Suppressor macrophage treated with lipopolysaccharide for 1 hour (primary cell): Measurements from ENCODE around the gene VIPR1.
"Not testable (repeated sequence)": the region's sequence is repeated elsewhere in the genome, so short reads cannot be mapped to it uniquely, and the experiment has no call there.

ENCODE experiments used
- DNase-seq, 3 donors: peaks; one replicate each; pipeline ENCODE4 v3.0.0-alpha.2; 2020 to 2022

The VIPR1 gene

GRCh38 chr3:42537350-42537749 lies 34.9 kb downstream of the VIPR1 start:
- no peak for DNase-seq

- DNase-seq, result peak; percentile 51 to 67 (median 59)
These were observed 37.6 kb downstream of the VIPR1 start for GRCh38 chr3:42539871-42540714.

DNA sequence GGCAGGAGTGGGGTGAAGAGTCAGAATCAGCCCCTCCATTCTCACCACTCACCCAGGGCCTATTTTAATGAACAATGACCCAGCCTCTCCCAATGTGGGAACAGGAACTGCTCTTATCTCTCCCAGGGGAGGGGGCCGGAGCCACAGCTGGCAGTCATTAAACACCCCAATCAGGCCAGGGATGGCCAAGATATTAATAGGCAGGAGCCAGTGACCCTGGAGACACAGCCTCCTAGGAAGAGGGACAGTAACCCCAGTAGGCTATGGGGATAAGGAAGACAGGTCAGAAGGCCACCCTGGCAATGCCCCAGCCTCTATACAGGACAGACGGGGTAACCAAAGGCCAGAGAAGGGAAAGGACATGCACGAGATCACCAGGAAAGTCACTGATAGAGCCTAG lies 38.6 kb downstream of the VIPR1 start:
- DNase-seq, result no peak

- DNase-seq, result no peak
These were observed 42.2 kb downstream of the VIPR1 start for GRCh38 chr3:42544492-42545283.

- no peak for DNase-seq
These were observed 42.9 kb downstream of the VIPR1 start for GRCh38 chr3:42545284-42545900.

DNA sequence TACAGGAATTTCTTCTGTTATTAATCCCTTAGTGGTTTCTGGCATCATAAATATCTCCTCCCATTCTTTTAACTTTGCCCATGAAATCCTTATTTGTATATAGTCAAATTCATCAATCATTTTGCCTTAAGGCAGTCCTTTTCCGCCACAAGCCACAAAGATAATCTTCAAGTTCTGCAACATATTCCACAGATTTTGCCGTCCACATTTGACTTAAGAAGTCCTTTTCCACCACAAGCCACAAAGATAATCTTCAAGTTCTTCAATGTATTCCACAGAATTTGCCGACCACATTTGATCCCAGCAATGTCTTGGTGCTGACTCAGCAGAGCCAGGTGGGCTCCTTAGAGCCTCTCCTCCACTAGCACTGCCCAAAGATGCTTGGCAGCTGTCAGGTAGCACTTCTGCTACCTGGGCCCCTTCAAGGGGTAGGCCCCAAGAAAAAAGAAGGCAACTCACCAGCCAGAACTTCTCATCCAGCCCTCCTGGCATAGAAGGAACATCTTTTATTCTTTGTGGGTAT lies 44.3 kb downstream of the VIPR1 start:
- no peak for DNase-seq

DNA sequence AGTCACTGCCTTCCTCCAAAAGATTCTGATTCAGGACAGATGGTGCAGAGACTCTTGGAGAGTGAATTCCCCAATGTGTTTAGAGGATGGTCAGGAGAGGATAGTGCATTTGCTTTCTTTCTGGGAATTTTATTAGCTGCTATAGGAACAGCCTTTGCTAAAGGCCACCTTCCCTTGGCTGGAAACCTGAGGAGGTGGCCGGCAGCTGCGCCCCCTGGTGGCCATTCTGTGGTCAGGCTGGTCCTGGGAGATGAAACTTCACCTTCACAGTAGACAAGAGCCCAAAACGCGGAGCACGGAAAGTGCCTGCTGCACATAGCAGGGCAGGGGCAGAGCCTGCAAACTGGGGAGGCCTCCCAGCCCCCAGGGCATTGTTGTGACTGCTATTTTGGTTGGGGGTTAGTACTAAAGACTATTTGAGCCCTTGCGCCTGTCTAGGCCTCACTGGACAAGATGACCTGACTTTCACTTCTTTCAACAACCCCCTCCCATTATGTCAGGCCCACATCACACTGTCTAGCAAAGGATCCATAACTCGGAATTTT lies 45.0 kb downstream of the VIPR1 start:
- peak; percentile 57 to 81 (median 69) for DNase-seq

GRCh38 chr3:42549131-42549530 lies 46.7 kb downstream of the VIPR1 start:
- no peak for DNase-seq

DNA sequence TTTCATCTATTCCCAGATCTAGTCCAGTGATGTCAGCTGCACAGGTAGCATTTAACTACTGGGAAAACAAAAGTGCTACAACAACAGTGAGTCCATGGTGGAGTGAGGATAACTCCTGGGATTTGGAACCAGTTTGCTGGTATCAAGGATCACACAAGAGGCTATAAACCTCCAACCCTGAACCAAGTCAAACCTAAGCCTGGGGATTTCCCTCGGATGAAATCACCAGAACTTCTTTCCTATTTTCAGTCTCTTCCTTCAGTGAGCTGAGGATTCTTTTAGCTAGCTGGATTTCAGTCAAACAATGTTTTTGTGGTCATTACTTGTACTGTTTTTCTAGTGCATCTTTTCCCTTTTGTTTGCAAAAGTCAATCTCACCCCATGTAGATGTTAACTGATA lies 47.8 kb downstream of the VIPR1 start:
- no peak for DNase-seq

DNA sequence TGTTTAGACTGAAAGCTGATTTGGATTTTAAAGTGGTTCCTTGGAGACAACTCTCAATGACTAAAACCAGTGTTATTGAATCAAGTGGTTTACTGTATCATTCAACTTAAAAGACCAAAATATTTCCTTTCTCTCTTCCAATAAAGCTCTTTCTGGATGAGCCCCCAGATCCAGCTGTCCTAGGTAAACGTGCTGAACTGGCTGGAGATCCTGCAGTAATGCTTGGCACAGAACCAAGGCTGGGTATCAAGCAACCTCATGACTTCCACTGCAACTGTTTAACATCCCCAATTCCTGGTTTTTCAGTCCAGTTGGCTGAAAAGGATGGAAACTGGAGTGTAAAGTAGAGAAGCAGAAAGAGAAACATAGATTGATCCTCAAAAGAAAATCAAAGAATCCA lies 50.4 kb downstream of the VIPR1 start:
- no peak for DNase-seq

DNA sequence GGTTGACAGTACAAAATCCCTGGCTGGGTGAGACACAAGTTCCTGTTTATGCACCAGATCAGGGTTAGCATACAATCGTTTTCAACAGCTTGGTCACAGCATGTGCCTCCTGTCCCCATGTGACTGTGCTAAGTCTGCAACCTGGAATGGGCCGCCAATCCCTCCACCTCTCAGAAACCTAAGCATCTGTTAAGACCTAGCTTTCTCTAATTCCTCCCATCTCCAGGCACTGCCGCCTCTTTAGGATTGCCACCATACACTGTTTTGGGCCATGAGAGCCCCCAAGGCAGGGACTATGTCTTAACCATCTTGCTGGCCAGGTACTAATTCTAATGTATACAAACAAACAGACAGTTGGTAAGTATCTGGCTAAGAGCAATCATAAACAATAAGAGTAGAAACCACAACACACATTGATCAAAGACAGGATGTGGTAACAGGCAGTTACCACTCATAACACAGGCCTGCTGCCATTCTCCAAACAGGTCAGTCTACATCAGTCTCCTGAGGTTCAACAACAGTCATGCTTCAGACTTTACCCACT lies 53.7 kb downstream of the VIPR1 start:
- no peak for DNase-seq

- DNase-seq, result not testable (repeated sequence)
These were observed 54.4 kb downstream of the VIPR1 start for GRCh38 chr3:42556817-42557216.

DNA sequence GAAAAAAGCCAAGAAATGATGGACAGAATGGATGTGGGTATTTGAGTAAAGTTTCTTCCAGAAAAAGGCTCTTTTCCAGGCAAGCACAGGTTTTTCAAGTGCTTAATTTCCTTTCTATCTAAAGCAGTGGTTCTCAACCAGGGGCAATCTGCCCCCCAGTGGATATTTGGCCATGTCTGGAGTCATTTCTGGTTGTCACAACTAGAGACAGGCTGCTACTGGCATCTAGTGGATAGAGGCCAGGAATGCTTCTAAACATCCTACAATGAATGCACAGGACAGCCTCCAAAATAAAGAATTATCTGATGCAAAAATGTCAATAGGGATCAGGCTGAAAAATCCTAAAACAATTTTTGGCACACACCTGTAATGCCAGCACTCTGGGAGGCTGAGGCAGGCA lies 55.4 kb downstream of the VIPR1 start:
- no peak for DNase-seq

GRCh38 chr3:42562047-42562907 lies 59.8 kb downstream of the VIPR1 start:
- DNase-seq, result no peak

- no peak for DNase-seq
These were observed 67.2 kb downstream of the VIPR1 start for GRCh38 chr3:42569593-42570142.

GRCh38 chr3:42572278-42572677 lies 69.8 kb downstream of the VIPR1 start:
- DNase-seq, result peak; percentile 52 to 66 (median 53)

DNA sequence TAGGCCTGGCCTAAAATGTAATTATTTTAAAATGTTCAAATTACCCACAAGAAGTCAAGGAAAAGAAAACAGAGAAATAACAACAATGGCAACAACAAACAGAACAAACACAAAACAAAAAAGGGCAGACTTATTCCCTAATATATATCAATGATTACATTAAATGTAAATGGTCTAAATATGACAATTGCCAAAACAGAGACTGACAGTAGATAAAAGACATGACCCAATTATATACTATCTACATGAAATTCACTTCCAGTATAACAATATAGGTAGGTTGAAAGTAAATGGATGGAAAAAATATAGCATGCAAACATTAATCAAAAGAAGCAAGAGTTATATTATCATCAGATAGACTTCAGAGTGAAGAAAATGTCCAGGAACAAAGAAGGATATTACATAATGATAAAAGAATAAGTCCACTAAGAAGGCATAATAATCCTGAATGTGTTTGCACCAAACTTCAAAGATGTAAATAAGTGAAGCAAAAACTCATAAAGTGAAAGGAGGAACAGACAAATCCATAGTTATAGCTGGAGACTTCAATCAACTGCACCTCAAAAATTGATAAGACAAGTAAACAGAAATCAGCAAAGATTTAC lies 72.8 kb downstream of the VIPR1 start:
- DNase-seq, result no peak

DNA sequence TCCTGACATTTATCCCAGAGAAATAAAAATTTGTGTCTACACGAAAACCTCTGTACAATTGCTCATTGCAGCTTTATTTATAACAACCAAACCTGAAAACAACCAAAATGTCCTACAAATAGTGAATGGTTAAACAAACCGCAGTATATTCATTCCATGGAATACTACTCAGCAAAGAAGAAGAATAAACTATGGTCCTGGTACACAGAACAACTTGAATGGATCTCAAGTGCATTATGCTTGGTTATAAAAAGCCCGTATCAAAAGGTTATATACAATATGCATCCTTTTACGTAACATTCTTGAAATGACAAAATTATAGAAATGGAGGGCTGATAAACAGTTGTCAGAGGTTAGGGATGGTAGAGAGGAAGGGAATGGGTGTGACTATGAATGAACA lies 75.6 kb downstream of the VIPR1 start:
- DNase-seq, result no peak

DNA sequence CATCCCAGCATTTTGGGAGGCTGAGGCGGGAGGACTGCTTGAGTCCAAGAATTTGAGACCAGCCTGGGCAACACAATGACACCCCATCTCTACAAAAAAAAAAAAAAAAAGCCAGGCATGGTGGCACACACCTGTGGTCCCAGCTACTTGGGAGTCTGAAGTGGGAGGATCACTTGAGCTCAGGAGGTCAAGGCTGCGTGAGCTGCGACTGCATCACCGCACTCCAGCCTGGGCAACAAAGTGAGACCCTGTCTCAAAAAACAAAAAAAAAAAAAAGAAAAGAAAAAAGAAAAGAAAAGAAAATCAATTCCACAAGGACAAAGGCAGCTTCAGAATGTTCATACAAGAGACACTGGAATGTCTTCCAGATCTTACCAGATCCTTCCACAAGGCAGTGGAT lies 76.9 kb downstream of the VIPR1 start:
- not testable (repeated sequence) for DNase-seq

- DNase-seq, result no peak
These were observed 78.9 kb downstream of the VIPR1 start for GRCh38 chr3:42581400-42581708.
